GM12873 (cell line): Measurements from ENCODE around the gene SLC4A1.

ENCODE experiments used
- CTCF ChIP-seq: IDR thresholded peaks from 2 replicates; pipeline ENCODE4 v1.5.1; 2012; ENCODE audit warnings: low read depth, mild to moderate bottlenecking, moderate library complexity, low read length, control low read depth; ENCODE audit not compliant: insufficient read depth; ENCODE audit errors: missing control alignments

The SLC4A1 gene

DNA sequence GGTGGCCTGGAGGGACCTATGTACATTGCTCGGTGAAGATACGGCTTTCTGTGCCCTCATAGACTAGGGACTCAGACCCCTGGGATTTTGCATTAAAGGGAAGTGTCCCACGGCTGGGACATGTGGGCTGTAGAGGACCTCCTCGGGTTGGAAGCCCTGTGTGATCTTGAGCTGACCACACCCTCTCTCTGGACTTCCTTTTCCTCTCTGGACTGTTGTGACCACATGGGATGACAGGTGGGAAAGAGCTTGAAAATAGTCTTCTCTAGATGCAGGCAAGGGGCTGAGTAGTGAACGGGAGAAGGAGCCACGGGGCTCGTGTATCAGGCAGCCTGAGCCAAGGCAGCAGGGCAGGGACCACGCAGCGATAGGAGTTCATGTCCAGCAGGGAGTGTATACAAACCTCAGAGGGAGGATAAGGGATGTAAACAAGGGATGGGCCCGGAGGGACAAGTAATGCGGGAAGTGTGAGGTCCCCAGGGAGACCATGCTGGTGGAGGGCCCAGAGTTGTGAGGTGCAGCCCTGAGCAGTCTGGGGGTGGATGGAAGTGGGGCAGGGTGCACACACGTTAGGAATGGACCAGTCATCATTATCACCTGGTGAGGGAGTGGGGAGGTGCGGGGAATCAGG lies 4.5 kb upstream of the SLC4A1 start:
- no peak for TF ChIP-seq CTCF

DNA sequence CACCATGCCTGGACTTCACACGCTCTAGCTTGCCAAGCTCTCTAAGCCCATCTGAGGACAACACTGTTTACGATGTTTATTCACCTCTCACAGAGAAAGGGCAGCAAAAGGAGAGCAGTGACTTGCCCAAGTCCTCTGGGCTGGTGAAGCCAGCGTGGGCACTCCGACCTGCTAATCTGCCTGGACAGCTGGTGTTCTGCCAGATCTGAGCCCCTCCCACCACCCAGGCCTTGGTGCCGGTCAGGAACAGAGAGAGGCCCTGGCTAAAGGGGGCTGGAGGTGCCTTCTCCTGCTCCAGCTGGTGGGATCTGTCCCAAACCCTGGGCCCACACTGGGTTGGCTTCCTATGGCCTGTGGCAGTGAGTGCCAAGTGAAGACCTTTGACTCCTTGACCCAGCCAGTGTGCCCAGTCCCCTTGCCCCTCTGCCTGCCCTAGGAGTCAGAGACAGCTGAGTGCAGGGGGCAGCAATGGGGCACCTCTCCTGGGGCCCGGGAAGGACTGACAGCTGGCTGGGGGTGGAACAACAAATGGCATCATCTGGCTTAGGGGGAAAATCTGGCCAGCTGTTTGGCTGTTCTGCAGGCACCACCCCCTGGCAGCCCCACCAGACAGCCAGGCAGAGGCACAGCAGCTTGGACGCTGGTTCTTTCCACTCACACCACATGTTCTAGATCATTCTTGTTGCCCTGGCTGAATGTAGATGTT lies 1.8 kb upstream of the SLC4A1 start:
- no peak for TF ChIP-seq CTCF

GRCh38 chr17:44268709-44269534 lies 987 bp upstream of the SLC4A1 start:
- no peak for TF ChIP-seq CTCF

DNA sequence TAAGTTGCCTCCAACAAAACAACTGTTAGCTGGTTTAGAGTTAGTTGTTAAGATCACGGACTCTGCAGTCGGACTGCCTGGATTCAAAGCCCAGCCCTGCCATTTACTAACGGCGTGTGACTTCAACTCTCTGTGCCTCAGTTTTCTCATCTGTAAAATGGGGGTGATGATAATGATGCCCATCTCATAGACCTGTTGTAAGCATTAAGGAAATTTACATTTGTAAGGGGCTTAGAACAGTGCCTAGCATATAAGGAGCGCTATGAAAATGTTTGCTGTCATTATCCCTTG lies 825 bp downstream of the SLC4A1 start:
- no peak for TF ChIP-seq CTCF

DNA sequence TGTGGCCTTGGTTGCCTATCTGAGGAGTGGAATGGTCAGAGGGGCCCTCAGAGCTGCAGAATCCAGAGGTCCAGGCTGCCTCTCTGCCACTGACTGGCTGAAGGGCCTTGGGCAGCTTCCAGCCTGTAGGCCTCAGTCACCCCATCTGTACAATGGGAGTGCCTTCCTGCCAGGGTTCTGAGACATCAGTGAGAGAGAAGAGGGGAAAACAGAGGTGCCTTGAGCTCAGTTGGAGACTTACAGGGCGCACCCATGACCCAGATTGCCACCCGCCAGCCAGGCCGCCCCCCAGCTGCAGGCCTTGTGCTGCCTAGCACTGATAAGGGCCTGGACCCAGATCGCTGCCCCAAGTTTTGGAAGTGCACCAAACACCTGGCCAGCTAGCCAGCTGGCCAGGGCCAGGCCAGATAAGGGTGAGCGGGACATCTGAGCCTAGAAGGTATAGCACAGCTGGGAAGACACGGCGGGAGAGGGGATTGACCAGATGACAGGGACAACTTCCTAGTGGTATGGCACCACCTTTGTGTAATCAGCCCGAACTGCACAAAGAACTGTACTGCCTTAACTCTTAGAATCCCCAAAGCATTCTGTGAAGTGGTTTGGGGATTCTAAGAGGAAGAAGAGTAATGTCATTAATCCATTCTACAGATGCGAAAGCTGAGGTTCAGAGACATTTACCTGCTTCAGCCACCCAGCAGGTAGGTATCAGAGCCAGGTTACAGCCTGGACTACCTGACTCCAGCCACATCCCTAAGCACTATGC lies 1.4 kb downstream of the SLC4A1 start:
- TF ChIP-seq CTCF, result no peak

DNA sequence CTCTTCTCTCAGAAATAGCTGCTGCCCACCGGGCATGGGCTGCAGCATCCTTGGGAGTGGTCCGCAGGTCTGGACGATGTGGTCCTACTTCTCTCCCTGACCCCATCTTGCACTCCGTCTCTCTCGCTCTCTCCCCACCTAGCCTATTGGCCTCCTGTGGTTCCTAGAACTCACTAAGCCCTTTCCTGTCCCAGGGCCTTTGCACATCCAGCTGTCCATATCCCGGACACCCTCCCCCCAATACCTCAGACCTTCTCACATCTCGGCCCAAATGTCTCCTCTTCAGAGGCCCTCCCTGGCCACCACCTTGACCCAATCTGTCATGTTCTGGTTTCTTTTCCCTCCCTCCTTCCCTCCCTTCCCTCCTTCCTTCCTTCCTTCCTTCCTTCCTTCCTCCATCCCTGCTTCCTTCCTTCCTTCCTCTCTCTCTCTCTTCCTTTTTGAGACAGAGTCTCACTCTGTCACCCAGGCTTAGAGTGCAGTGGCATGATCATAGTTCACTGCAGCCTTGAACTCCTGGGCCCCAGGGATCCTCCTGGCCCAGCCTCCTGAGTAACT lies 4.5 kb downstream of the SLC4A1 start:
- TF ChIP-seq CTCF, result no peak
